ENCODE data around the gene PRRT1.
A peak's percentile ranks its signal among the peaks of the same experiment; 100 is the strongest.

The PRRT1 gene

DNA sequence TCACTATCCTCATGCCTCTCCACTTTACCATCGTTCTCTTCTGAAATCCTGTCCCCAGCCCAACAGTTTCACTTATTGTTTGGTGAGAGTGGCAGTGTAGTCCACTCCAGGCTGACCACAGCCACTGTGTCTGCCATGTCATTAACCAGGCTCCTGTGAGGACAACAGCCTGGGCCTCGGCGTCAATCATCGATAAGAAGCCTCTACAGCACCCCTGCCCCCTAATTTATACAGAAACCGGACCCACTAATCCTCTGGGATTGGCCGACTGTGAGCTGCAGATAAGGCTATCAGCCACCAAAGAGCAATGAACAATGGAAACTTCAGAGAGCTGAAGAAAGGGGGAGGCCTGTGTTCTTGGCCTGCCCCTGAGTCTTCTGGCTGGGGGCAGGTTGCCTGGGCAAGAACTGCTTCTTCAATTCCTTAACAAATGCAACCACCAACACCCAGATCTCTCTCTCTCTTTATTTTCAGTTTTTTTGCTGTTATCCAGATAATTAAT lies 16.1 kb upstream of the PRRT1 start:
- no peak for DNase-seq (ENCODE audit: insufficient read length)
- FAIRE-seq, result no peak
- TF ChIP-seq POLR2AphosphoS5 (IDR thresholded peaks at IDR 0.05; ENCODE audit: low read depth, low read length) (no peak), POLR2A (IDR thresholded peaks at IDR 0.05; ENCODE audit: low read depth, low read length) (no peak), TAF1 (IDR thresholded peaks at IDR 0.05; ENCODE audit: borderline replicate concordance, low read depth, low read length) (no peak)

DNA sequence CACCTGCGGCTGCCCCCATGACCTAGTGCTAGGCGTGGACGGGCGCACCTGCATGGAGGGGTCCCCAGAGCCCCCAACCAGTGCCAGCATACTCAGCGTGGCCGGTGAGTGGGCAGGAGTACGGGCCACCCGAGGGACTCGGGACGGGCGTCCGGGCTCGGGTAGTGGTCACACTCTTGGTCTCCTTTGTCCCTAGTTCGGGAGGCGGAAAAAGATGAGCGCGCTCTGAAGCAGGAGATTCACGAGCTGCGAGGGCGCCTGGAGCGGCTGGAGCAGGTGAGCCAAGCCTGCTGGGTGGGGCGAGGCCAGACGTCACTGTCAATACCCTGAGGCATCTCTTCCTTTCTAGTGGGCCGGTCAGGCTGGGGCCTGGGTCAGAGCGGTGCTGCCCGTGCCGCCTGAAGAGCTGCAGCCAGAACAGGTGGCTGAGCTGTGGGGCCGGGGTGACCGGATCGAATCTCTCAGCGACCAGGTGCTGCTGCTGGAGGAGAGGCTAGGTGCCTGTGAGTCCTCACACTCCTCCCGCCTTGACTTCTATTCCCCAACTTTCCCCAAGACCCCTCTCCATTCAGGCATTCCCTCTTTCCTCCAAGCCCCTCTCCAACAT lies 15.5 kb upstream of the PRRT1 start:
- FAIRE-seq, result no peak
- DNase-seq (ENCODE audit: insufficient read length), result no peak

GRCh38 chr6:32166411-32167061 lies 14.8 kb upstream of the PRRT1 start:
- TF ChIP-seq TAF1 (IDR thresholded peaks at IDR 0.05; ENCODE audit: borderline replicate concordance, low read depth, low read length), result no peak
- TF ChIP-seq POLR2AphosphoS5 (IDR thresholded peaks at IDR 0.05; ENCODE audit: low read depth, low read length), result no peak
- TF ChIP-seq POLR2A (IDR thresholded peaks at IDR 0.05; ENCODE audit: low read depth, low read length), result no peak
- DNase-seq (ENCODE audit: insufficient read length) (no peak), FAIRE-seq (no peak)

More for the DNA sequence above, 15.5 kb upstream of the PRRT1 start:
- no peak for TF ChIP-seq TAF1 (IDR thresholded peaks at IDR 0.05; ENCODE audit: borderline replicate concordance, low read depth, low read length)
- TF ChIP-seq POLR2A (IDR thresholded peaks at IDR 0.05; ENCODE audit: low read depth, low read length), result no peak
- no peak for TF ChIP-seq POLR2AphosphoS5 (IDR thresholded peaks at IDR 0.05; ENCODE audit: low read depth, low read length)

- TF ChIP-seq POLR2AphosphoS5 (IDR thresholded peaks at IDR 0.05; ENCODE audit: low read depth, low read length) (no peak), TAF1 (IDR thresholded peaks at IDR 0.05; ENCODE audit: borderline replicate concordance, low read depth, low read length) (no peak), POLR2A (IDR thresholded peaks at IDR 0.05; ENCODE audit: low read depth, low read length) (no peak)
- FAIRE-seq (no peak), DNase-seq (ENCODE audit: insufficient read length) (no peak)
Measured at GRCh38 chr6:32164295-32164694, 12.6 kb upstream of the PRRT1 start, which contains the start of gene EGFL8. TSS of gene EGFL8 (plus strand) at chr6:32164595. CDS start at chr6:32166166, 1,571 bp downstream.

GRCh38 chr6:32163559-32164258 lies 12.0 kb upstream of the PRRT1 start:
- FAIRE-seq (no peak), DNase-seq (ENCODE audit: insufficient read length) (no peak)
- no peak for TF ChIP-seq TAF1 (IDR thresholded peaks at IDR 0.05; ENCODE audit: borderline replicate concordance, low read depth, low read length)
- TF ChIP-seq POLR2AphosphoS5 (IDR thresholded peaks at IDR 0.05; ENCODE audit: low read depth, low read length), result no peak
- TF ChIP-seq POLR2A (IDR thresholded peaks at IDR 0.05; ENCODE audit: low read depth, low read length), result no peak

GRCh38 chr6:32158052-32158451 lies 6.3 kb upstream of the PRRT1 start:
- no peak for TF ChIP-seq TAF1 (IDR thresholded peaks at IDR 0.05; ENCODE audit: borderline replicate concordance, low read depth, low read length)
- no peak for TF ChIP-seq POLR2A (IDR thresholded peaks at IDR 0.05; ENCODE audit: low read depth, low read length)
- TF ChIP-seq POLR2AphosphoS5 (IDR thresholded peaks at IDR 0.05; ENCODE audit: low read depth, low read length), result no peak
- no peak for FAIRE-seq

DNA sequence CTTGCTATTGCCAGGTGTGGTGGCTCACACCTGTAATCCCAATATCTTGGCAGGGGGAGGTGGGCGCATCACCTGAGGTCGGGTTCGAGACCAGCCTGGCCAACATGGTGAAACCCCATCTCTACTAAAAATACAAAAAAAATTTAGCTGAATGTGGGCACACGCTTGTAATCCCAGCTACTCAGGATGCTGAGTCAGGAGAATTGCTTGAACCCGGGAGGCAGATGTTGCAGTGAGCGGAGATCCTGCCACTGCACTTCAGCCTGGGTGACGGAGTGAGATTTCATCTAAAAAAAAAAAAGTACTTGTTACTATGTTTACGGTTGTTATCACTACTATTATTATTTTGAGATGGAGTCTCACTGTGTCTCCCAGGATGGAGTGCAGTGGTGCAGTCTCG lies 5.2 kb upstream of the PRRT1 start:
- TF ChIP-seq TAF1 (IDR thresholded peaks at IDR 0.05; ENCODE audit: borderline replicate concordance, low read depth, low read length) (no peak), POLR2AphosphoS5 (IDR thresholded peaks at IDR 0.05; ENCODE audit: low read depth, low read length) (no peak), POLR2A (IDR thresholded peaks at IDR 0.05; ENCODE audit: low read depth, low read length) (no peak)
- FAIRE-seq, result no peak
- no peak for DNase-seq (ENCODE audit: insufficient read length)

More at GRCh38 chr6:32158052-32158451, 6.3 kb upstream of the PRRT1 start:
- no peak for DNase-seq (ENCODE audit: insufficient read length)

DNA sequence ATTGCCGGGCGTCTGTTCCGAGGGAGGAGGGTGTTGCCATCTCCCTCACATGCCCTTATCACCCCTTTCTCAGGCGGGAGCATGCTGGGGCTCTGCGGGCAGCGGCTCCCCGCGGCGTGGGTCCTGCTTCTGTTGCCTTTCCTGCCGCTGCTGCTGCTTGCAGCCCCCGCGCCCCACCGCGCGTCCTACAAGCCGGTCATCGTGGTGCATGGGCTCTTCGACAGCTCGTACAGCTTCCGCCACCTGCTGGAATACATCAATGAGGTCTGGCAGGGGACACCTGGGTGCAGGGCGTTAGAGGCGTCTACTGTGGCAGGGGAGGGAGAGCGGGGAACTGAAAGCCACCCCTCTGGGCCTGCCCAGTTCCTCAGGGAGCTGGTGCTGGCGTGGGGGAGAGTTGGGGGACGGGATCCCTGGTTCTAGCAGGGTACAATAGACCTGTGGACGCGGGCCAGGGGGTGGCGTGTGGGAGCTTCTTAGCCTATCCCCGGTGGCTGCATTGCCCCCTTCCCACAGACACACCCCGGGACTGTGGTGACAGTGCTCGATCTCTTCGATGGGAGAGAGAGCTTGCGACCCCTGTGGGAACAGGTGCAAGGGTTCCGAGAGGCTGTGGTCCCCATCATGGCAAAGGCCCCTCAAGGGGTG lies 2.9 kb upstream of the PRRT1 start:
- FAIRE-seq, result peak; percentile 88
- peak; percentile 80 for DNase-seq (ENCODE audit: insufficient read length)
- TF ChIP-seq TAF1 (IDR thresholded peaks at IDR 0.05; ENCODE audit: borderline replicate concordance, low read depth, low read length) (no peak), POLR2AphosphoS5 (IDR thresholded peaks at IDR 0.05; ENCODE audit: low read depth, low read length) (no peak), POLR2A (IDR thresholded peaks at IDR 0.05; ENCODE audit: low read depth, low read length) (no peak)

DNA sequence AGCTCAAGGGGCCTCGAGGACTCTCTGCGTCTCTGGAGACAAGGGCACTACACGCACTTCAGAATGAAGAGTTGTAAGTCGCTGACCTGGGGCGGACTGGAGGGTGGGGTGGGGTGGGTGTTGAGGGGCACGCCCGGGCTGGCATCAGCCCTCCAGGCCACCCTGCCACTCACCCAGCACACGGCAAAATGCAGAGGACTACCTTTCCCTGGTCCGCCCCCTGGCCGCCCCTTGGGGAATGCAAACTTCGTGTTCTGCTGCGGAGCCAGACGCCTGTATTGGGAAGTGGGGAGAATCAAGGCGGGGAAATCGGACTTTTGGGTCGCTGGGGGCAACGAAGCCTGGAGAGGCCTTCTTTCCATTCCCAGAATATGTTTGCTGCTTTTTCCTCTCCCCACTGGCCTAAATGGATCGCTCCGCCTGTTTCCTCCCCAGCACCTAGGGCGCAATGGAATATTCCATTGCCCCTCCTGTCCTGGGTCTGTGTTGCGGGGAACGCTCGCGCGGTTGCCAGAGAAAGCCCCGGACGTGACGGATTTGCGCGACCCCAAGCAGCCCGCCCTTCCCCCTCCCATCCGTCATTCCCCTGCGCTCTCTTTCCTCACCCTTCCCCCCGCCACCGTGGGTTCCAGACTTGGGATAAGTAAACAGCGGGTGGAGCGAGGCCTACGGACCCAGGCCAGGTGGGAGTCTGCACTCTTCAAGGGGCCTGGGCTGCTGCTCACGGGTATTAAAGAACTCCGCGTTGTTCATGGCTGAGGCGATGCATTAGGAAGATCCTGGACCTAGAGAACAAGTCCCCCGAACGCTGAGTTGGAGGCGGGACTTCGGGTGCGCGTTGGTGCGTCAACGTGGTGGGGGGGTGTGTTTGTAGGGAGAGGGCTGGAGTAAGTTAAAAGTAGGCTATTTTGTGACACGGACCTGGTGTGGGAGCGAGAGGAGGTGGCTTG lies 2.1 kb upstream of the PRRT1 start, which contains the start of gene PPT2:
Gene PPT2 (plus strand): TSS at position 578 of the 950 bp plus-strand sequence. CDS start 454 bp downstream, outside the sequence.
- FAIRE-seq (peak; percentile 60), DNase-seq (ENCODE audit: insufficient read length) (no peak)
- TF ChIP-seq POLR2AphosphoS5 (IDR thresholded peaks at IDR 0.05; ENCODE audit: low read depth, low read length) (no peak), TAF1 (IDR thresholded peaks at IDR 0.05; ENCODE audit: borderline replicate concordance, low read depth, low read length) (no peak), POLR2A (IDR thresholded peaks at IDR 0.05; ENCODE audit: low read depth, low read length) (no peak)

Measured in GM12892 (cell line).